ENCODE measurements around the gene EPG5. TPM values are rescaled to one million over a fixed set of nuclear protein-coding genes. Genes with fewer than 3 reads are reported as not detected.

Gene EPG5
- total RNA-seq, 1 experiment from 2014 or later: 16.1 TPM

DNA sequence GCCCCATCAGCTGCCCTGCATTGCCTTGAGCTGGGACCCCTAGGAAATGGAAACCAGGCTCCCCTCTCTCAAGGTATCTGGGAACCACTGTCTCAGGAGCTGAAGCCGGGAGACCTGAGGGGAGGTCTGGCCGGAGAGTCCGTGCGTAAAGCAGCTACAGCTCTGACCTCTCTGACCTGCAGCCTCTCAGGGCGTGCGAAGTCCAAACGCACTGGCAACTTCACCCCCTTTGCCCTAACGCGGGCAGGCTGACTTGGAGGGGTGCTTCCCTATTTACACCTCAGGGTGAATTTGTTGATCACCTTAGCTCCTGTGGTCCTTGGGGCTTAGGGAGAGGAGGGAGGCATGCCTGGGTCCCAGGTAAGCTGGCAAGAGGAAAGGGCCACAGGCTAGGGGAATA is 124.1 kb downstream of the EPG5 start:
- no peak overlapping the region for H4K5ac ChIP-seq (ENCODE audit: insufficient read length, low read depth, low read length)
- H4K20me1 ChIP-seq (ENCODE audit: control insufficient read depth, insufficient read depth, insufficient read length): no peaks in the 10 kb centered on the region
- no peak overlapping the region for H2AFZ ChIP-seq (ENCODE audit: low read length)
- no peak overlapping the region for H2BK120ac ChIP-seq (ENCODE audit: low read depth, low read length, poor library complexity, severe bottlenecking)
- Mint-ChIP-seq H3K27me3 (ENCODE audit: low read depth) (peaks cover 15% of the 10 kb centered on the region), H3K4me1 (peaks cover 18 to 22% of the 10 kb centered on the region in 2 experiments; a peak in 3 of 4 replicates), H3K4me3 (no peak overlapping the region; a peak in 1 of 5 replicates), H3K36me3 (ENCODE audit: insufficient read depth in 1 of 3, low read depth in 3 of 3) (no peaks in the 10 kb centered on the region), H3K9me3 (no peaks in the 10 kb centered on the region), H3K27ac (no peak overlapping the region)
- TF ChIP-seq, protein P1, sequence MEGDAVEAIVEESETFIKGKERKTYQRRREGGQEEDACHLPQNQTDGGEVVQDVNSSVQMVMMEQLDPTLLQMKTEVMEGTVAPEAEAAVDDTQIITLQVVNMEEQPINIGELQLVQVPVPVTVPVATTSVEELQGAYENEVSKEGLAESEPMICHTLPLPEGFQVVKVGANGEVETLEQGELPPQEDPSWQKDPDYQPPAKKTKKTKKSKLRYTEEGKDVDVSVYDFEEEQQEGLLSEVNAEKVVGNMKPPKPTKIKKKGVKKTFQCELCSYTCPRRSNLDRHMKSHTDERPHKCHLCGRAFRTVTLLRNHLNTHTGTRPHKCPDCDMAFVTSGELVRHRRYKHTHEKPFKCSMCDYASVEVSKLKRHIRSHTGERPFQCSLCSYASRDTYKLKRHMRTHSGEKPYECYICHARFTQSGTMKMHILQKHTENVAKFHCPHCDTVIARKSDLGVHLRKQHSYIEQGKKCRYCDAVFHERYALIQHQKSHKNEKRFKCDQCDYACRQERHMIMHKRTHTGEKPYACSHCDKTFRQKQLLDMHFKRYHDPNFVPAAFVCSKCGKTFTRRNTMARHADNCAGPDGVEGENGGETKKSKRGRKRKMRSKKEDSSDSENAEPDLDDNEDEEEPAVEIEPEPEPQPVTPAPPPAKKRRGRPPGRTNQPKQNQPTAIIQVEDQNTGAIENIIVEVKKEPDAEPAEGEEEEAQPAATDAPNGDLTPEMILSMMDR (conservative IDR thresholded peaks at IDR 0.05): no peak
- no peak for DNase-seq
- H2BK5ac ChIP-seq (ENCODE audit: insufficient read length, low read length): no peak overlapping the region
- H3K27ac ChIP-seq (ENCODE audit: insufficient read length, low read depth, low read length): no peak overlapping the region
- no peak overlapping the region for H2AK5ac ChIP-seq (ENCODE audit: insufficient read length, low read length)
- no CpG with 5 or more reads among the region's 9 CpGs for WGBS (ENCODE audit: extremely low coverage, insufficient read length, low lambda C conversion rate)
- H3K23ac ChIP-seq (ENCODE audit: insufficient read length, low read depth, low read length): no peak overlapping the region
- no peak overlapping the region for H3K14ac ChIP-seq (ENCODE audit: insufficient read depth, low read length)
- no peaks in the 10 kb centered on the region for H3K79me2 ChIP-seq (ENCODE audit: insufficient read depth, low read length)
- no peaks in the 10 kb centered on the region for H3K4me1 ChIP-seq (ENCODE audit: insufficient read depth, low read length)
- no peaks in the 10 kb centered on the region for H3K23me2 ChIP-seq (ENCODE audit: insufficient read length, low read depth, low read length, poor library complexity, severe bottlenecking)
- no peak overlapping the region for H3K56ac ChIP-seq (ENCODE audit: insufficient read length, low read depth, low read length)
- H4K91ac ChIP-seq (ENCODE audit: insufficient read length, low read depth, low read length): no peak overlapping the region
- no peak overlapping the region for H2BK12ac ChIP-seq (ENCODE audit: insufficient read length, low read depth, low read length)
- no peaks in the 10 kb centered on the region for H3K9me3 ChIP-seq (ENCODE audit: control insufficient read depth, low read depth, low read length)
- no peaks in the 10 kb centered on the region for H3K79me1 ChIP-seq (ENCODE audit: insufficient read depth, low read depth, low read length, poor library complexity, severe bottlenecking)
- H3K4ac ChIP-seq (ENCODE audit: low read depth, low read length): no peak overlapping the region
- no peak overlapping the region for H2BK15ac ChIP-seq (ENCODE audit: low read depth, low read length)
- peaks cover 3% of the 10 kb centered on the region; the same call in 1 of the 2 replicates for H3K27me3 ChIP-seq (ENCODE audit: insufficient read depth, low read length)
- H3K9ac ChIP-seq (ENCODE audit: extremely low read depth, insufficient read length, low read length): no peak overlapping the region
- H3K4me2 ChIP-seq (ENCODE audit: insufficient read depth, insufficient read length, low read length): no peak overlapping the region
- no peak overlapping the region for H4K8ac ChIP-seq (replicated peaks; ENCODE audit: insufficient read length, low read depth, low read length)
- no peak overlapping the region for H2BK20ac ChIP-seq (ENCODE audit: low read depth, low read length, poor library complexity, severe bottlenecking)
- no peak overlapping the region for H3T11ph ChIP-seq (ENCODE audit: low read length)
- no peak overlapping the region for H3K18ac ChIP-seq (ENCODE audit: insufficient read length, low read depth, low read length)
